ENCODE results near the gene CALHM4. TPM values are rescaled to one million over a fixed set of nuclear protein-coding genes. Genes with fewer than 3 reads are reported as not detected.

CALHM4 gene
- polyA plus RNA-seq, 1 experiment, result not detected

- no peaks in the 10 kb centered on the region for H3K9me3 ChIP-seq (ENCODE audit: control insufficient read depth, insufficient read depth, low read length)
- ChIA-PET POLR2A (no interaction called here), CTCF (interaction anchor here (1.0 to 2.2 kb wide), 2 partner anchors 17 to 290 kb away, joined by 3 to 10 read pairs; no protein-coding TSS in a partner anchor)
- H3K27ac ChIP-seq (ENCODE audit: low read depth, low read length), result no peak overlapping the region
- no peak overlapping the region for H3K4me3 ChIP-seq (ENCODE audit: low read depth, low read length)
- no peak for DNase-seq (ENCODE audit: low read depth, low spot score)
- no peaks in the 10 kb centered on the region for H3K27me3 ChIP-seq (ENCODE audit: control insufficient read depth, insufficient read depth, low read length)
- TF ChIP-seq CTCF (IDR thresholded peaks at IDR 0.05; ENCODE audit: low read depth, low read length), result no peak
These were observed 24.8 kb downstream of the CALHM4 start for GRCh38 chr6:116578335-116578734.

DNA sequence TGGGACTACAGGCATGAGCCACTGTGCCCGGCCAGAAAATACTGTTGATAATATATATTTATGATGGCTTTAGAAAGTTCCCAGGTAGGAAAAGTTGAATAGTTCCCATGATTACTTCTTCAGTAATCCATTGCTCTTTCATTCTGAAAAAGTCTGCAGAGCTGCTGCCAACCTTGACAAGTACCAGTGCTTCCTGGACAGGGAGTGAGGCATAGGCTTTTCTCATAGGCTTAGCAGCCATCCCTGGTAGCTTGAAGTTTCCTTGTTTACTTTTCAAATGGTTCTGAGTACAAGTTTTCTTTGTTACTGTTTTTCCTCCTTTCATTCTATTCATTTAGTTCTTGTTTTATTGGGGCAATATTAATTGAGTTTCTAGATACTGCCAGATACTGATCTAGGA is 25.6 kb downstream of the CALHM4 start:
- TF ChIP-seq CTCF (IDR thresholded peaks at IDR 0.05; ENCODE audit: low read depth, low read length), result no peak
- H3K27me3 ChIP-seq (ENCODE audit: control insufficient read depth, insufficient read depth, low read length), result no peaks in the 10 kb centered on the region
- no peak overlapping the region for H3K4me3 ChIP-seq (ENCODE audit: low read depth, low read length)
- CTCF ChIA-PET, result interaction anchor here (1.0 to 2.2 kb wide), 5 partner anchors 8 to 311 kb away, joined by 3 to 11 read pairs (median 5); partner anchors contain the start of gene RWDD1
- no peak overlapping the region for H3K27ac ChIP-seq (ENCODE audit: low read depth, low read length)
- H3K9me3 ChIP-seq (ENCODE audit: control insufficient read depth, insufficient read depth, low read length), result no peaks in the 10 kb centered on the region
- POLR2A ChIA-PET, result no interaction called here
- DNase-seq (ENCODE audit: low read depth, low spot score), result no peak

GRCh38 chr6:116580198-116580597 is 26.6 kb downstream of the CALHM4 start:
- CTCF ChIA-PET, result interaction anchor here (1.0 to 2.0 kb wide), 5 partner anchors 9 to 312 kb away, joined by 3 to 12 read pairs (median 5); partner anchors contain the start of gene RWDD1
- no peak overlapping the region for H3K27ac ChIP-seq (ENCODE audit: low read depth, low read length)
- no peak overlapping the region for H3K4me3 ChIP-seq (ENCODE audit: low read depth, low read length)
- H3K27me3 ChIP-seq (ENCODE audit: control insufficient read depth, insufficient read depth, low read length), result no peaks in the 10 kb centered on the region
- no peak for DNase-seq (ENCODE audit: low read depth, low spot score)
- H3K9me3 ChIP-seq (ENCODE audit: control insufficient read depth, insufficient read depth, low read length), result no peaks in the 10 kb centered on the region
- no peak for TF ChIP-seq CTCF (IDR thresholded peaks at IDR 0.05; ENCODE audit: low read depth, low read length)
- POLR2A ChIA-PET, result no interaction called here

DNA sequence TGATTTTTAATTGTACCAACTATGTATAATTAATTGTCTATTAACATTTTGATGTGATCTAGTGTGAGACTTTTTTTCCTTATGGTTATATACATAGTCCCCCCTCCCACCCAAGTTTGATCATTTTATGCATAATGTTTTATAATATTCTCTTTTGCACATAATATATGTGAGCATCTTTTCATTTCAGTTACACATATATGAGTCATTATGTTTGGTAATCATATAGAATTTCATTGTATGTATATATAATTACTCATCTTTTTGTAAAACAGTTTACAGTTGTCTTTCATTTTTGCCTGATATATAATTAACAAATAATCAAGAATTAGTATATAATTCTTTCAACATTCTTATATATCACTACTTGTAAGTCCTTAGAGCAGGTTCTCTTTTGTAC is 32.7 kb downstream of the CALHM4 start:
- POLR2A ChIA-PET, result no interaction called here
- no peaks in the 10 kb centered on the region for H3K9me3 ChIP-seq (ENCODE audit: control insufficient read depth, insufficient read depth, low read length)
- no peak for DNase-seq (ENCODE audit: low read depth, low spot score)
- no peak for TF ChIP-seq CTCF (IDR thresholded peaks at IDR 0.05; ENCODE audit: low read depth, low read length)
- H3K27ac ChIP-seq (ENCODE audit: low read depth, low read length), result no peak overlapping the region
- H3K4me3 ChIP-seq (ENCODE audit: low read depth, low read length), result no peak overlapping the region
- H3K27me3 ChIP-seq (ENCODE audit: control insufficient read depth, insufficient read depth, low read length), result no peaks in the 10 kb centered on the region
- CTCF ChIA-PET, result no interaction called here

DNA sequence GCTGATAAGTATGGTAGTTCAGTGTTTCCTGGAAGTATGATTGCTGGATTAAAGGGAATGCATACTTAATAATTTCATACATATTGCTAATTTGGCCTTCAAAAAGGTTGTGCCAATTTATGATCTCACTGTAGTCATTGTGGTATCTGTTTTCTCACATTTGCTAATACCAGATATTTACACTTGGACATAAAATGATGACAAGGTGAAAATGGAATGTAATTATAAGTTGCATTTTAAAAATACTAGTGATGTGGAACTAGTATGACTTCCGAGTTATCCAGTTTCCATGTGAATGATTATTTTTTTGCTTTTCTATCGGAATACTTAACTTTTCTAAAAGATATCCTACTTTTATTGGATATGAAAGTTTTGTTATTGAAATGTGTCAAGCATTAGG is 33.2 kb downstream of the CALHM4 start:
- Histone ChIP-seq H3K9me3 (ENCODE audit: control insufficient read depth, insufficient read depth, low read length) (no peaks in the 10 kb centered on the region), H3K27ac (ENCODE audit: low read depth, low read length) (no peak overlapping the region), H3K4me3 (ENCODE audit: low read depth, low read length) (no peak overlapping the region), H3K27me3 (ENCODE audit: control insufficient read depth, insufficient read depth, low read length) (no peaks in the 10 kb centered on the region)
- CTCF ChIA-PET, result no interaction called here
- DNase-seq (ENCODE audit: low read depth, low spot score), result no peak
- TF ChIP-seq CTCF (IDR thresholded peaks at IDR 0.05; ENCODE audit: low read depth, low read length), result no peak
- POLR2A ChIA-PET, result no interaction called here

Measured in AG04450 (cell line).